HL-60 (cell line): ENCODE data around the gene SMG5.

Experiments
- CTCF ChIP-seq: IDR thresholded peaks from one replicate; pipeline ENCODE4 v1.5.1; 2011; ENCODE audit warnings: low read length, control low read depth, inconsistent platforms; ENCODE audit not compliant: insufficient read depth
- GABPA ChIP-seq: IDR thresholded peaks from 2 replicates; pipeline ENCODE4 v1.6.1; 2012; ENCODE audit warnings: low read depth

- no peak for TF ChIP-seq CTCF
- TF ChIP-seq GABPA = no peak
Measured at GRCh38 chr1:156247460-156248322, 34.9 kb downstream of the SMG5 start, which contains the start of gene PAQR6.
